GM18861 (cell line): Measurements from ENCODE around the gene ARHGAP29.

Experiments used
- ATAC-seq: cut with Tn5 transposase; IDR thresholded peaks from one replicate; pipeline ENCODE4 v1.9.1; 2021; ENCODE audit not compliant: unreplicated experiment

Gene ARHGAP29

GRCh38 chr1:94237291-94238226 is at the start of gene ARHGAP29:
Gene ARHGAP29, minus strand, starts transcription at chr1:94237584. Its CDS starts 5,973 bp downstream, at chr1:94231611.
- ATAC-seq = peak; percentile 74

GRCh38 chr1:94286864-94287437 is 49.6 kb upstream of the ARHGAP29 start:
- no peak for ATAC-seq

- ATAC-seq = no peak
Observed at GRCh38 chr1:94285031-94285654, 47.8 kb upstream of the ARHGAP29 start.

- no peak for ATAC-seq
Observed at GRCh38 chr1:94284476-94284875, 47.1 kb upstream of the ARHGAP29 start.

GRCh38 chr1:94283462-94283861 is 46.1 kb upstream of the ARHGAP29 start:
- no peak for ATAC-seq

GRCh38 chr1:94282143-94282711 is 44.8 kb upstream of the ARHGAP29 start:
- ATAC-seq = no peak

GRCh38 chr1:94281361-94282142 is 44.2 kb upstream of the ARHGAP29 start:
- no peak for ATAC-seq

- ATAC-seq = no peak
Observed at GRCh38 chr1:94280541-94280940, 43.2 kb upstream of the ARHGAP29 start.

GRCh38 chr1:94279462-94279861 is 42.1 kb upstream of the ARHGAP29 start:
- ATAC-seq = no peak

- ATAC-seq = no peak
Observed at GRCh38 chr1:94279038-94279437, 41.7 kb upstream of the ARHGAP29 start.

GRCh38 chr1:94276988-94277434 is 39.6 kb upstream of the ARHGAP29 start:
- no peak for ATAC-seq

- ATAC-seq = no peak
Observed at GRCh38 chr1:94275083-94275482, 37.7 kb upstream of the ARHGAP29 start.

GRCh38 chr1:94274561-94274960 is 37.2 kb upstream of the ARHGAP29 start:
- no peak for ATAC-seq

GRCh38 chr1:94273111-94273510 is 35.7 kb upstream of the ARHGAP29 start:
- ATAC-seq = no peak

- ATAC-seq = no peak
Observed at GRCh38 chr1:94272388-94272787, 35.0 kb upstream of the ARHGAP29 start.

GRCh38 chr1:94271373-94271772 is 34.0 kb upstream of the ARHGAP29 start:
- no peak for ATAC-seq

- no peak for ATAC-seq
Observed at GRCh38 chr1:94270801-94271203, 33.4 kb upstream of the ARHGAP29 start.

GRCh38 chr1:94269921-94270320 is 32.5 kb upstream of the ARHGAP29 start:
- ATAC-seq = no peak

GRCh38 chr1:94265906-94266305 is 28.5 kb upstream of the ARHGAP29 start:
- no peak for ATAC-seq

GRCh38 chr1:94265011-94265422 is 27.6 kb upstream of the ARHGAP29 start:
- no peak for ATAC-seq
